GM19351 (cell line): Measurements from ENCODE around the gene GPR158.
"Not testable (repeated sequence)": the region's sequence is repeated elsewhere in the genome, so short reads cannot be mapped to it uniquely, and the experiment has no call there.

ENCODE experiments used
- ATAC-seq: cut with Tn5 transposase; IDR thresholded peaks from one replicate; pipeline ENCODE4 v1.9.1; 2021; ENCODE audit warnings: mild to moderate bottlenecking, moderate library complexity; ENCODE audit not compliant: unreplicated experiment

GPR158 gene

GRCh38 chr10:25294032-25294926, 119.5 kb downstream of the GPR158 start:
- no peak for ATAC-seq

- ATAC-seq = no peak
Observed at GRCh38 chr10:25296324-25296723, 121.5 kb downstream of the GPR158 start.

GRCh38 chr10:25297466-25297865, 122.7 kb downstream of the GPR158 start:
- ATAC-seq = no peak

GRCh38 chr10:25300073-25300472, 125.3 kb downstream of the GPR158 start:
- ATAC-seq = no peak

- ATAC-seq = no peak
Observed at GRCh38 chr10:25304606-25305005, 129.8 kb downstream of the GPR158 start.

- ATAC-seq = no peak
Observed at GRCh38 chr10:25306386-25306785, 131.6 kb downstream of the GPR158 start.

GRCh38 chr10:25308278-25308677, 133.5 kb downstream of the GPR158 start:
- no peak for ATAC-seq

GRCh38 chr10:25317596-25318211, 142.9 kb downstream of the GPR158 start:
- not testable (repeated sequence) for ATAC-seq

- no peak for ATAC-seq
Observed at GRCh38 chr10:25327273-25327672, 152.5 kb downstream of the GPR158 start.

- no peak for ATAC-seq
Observed at GRCh38 chr10:25328361-25328760, 153.6 kb downstream of the GPR158 start.

- ATAC-seq = not testable (repeated sequence)
Observed at GRCh38 chr10:25329587-25329986, 154.8 kb downstream of the GPR158 start.

- no peak for ATAC-seq
Observed at GRCh38 chr10:25334445-25334844, 159.6 kb downstream of the GPR158 start.

GRCh38 chr10:25336330-25336729, 161.5 kb downstream of the GPR158 start:
- ATAC-seq = no peak

- ATAC-seq = no peak
Observed at GRCh38 chr10:25338271-25338670, 163.5 kb downstream of the GPR158 start.

- no peak for ATAC-seq
Observed at GRCh38 chr10:25339966-25340365, 165.2 kb downstream of the GPR158 start.

- no peak for ATAC-seq
Observed at GRCh38 chr10:25349520-25349919, 174.7 kb downstream of the GPR158 start.

GRCh38 chr10:25356609-25357008, 181.8 kb downstream of the GPR158 start:
- ATAC-seq = no peak

- ATAC-seq = no peak
Observed at GRCh38 chr10:25357269-25357668, 182.5 kb downstream of the GPR158 start.

GRCh38 chr10:25382029-25382810, 207.4 kb downstream of the GPR158 start:
- ATAC-seq = no peak

GRCh38 chr10:25382901-25383300, 208.1 kb downstream of the GPR158 start:
- ATAC-seq = not testable (repeated sequence)

- no peak for ATAC-seq
Observed at GRCh38 chr10:25383686-25384085, 208.9 kb downstream of the GPR158 start.
